ENCODE measurements around the gene CMTM3.
"Not testable (repeated sequence)": the region's sequence is repeated elsewhere in the genome, so short reads cannot be mapped to it uniquely, and the experiment has no call there.

The CMTM3 gene

DNA sequence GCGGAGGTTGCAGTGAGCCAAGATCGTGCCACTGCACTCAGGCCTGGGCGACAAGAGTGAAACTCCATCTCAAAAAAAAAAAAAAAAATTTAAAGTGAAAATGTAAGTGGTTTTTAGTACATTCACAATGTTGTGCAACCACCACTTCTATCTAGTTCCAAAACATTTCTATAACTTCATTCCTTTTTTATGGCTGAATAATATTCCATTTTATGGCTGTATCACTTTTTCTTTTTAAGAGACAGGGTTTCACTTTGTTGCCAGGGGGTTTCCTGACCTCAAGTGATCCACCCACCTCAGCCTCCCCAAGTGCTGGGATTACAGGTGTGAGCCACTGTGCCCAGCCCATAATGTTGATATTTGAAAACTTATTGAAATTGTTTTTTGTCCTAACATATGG is 11.7 kb upstream of the CMTM3 start:
- no peak for TF ChIP-seq CTCF (IDR thresholded peaks at IDR 0.05; ENCODE audit: borderline replicate concordance, insufficient read depth, low read depth, low read length)
- H3K4me3 ChIP-seq (ENCODE audit: low read depth, low read length), result no peak overlapping the region

DNA sequence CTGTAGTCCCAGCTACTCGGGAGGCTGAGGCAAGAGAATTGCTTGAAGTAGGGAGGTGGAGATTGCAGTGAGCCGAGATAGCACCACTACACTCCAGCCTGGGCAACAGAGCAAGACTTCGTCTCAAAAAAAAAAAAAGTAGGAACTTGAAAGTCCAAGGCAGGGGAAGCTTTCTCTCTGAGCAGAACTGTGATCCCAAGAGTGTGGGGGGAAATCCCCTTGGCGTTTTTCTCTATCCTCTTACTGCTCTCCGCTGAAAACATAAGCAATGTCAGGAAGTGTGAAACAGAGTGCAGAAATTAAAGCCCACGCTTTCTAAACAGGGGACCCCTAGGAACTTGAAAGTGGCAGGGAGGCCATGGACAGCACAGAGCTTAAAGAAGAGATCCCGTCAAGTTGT is 9.8 kb upstream of the CMTM3 start:
- H3K4me3 ChIP-seq (ENCODE audit: low read depth, low read length), result no peak overlapping the region
- no peak for TF ChIP-seq CTCF (IDR thresholded peaks at IDR 0.05; ENCODE audit: borderline replicate concordance, insufficient read depth, low read depth, low read length)

DNA sequence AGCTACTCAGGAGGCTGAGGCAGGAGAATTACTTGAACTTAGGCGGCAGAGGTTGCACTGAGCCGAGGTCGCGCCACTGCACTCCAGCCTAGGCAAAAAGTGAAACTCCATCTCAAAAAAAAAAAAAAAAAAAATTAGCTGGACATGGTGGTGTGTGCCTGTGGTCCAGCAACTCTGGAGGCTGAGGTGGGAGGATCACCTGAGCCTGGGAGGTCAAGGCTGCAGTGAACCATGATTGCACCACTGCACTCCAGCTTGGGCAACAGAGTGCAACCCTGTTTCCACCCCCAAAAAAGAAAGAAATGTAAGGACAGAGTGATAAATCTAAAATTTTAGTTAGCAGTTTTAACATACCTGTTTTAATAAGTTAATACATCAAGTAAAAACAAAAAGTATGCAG is 7.9 kb upstream of the CMTM3 start:
- not testable (repeated sequence) for H3K4me3 ChIP-seq (ENCODE audit: low read depth, low read length)

- no peak overlapping the region for H3K4me3 ChIP-seq (ENCODE audit: low read depth, low read length)
These were observed 7.3 kb upstream of the CMTM3 start for GRCh38 chr16:66596986-66597848.

GRCh38 chr16:66598111-66598510 is 6.4 kb upstream of the CMTM3 start:
- TF ChIP-seq CTCF (IDR thresholded peaks at IDR 0.05; ENCODE audit: borderline replicate concordance, insufficient read depth, low read depth, low read length), result no peak

More at GRCh38 chr16:66596986-66597848, 7.3 kb upstream of the CMTM3 start:
- no peak for TF ChIP-seq CTCF (IDR thresholded peaks at IDR 0.05; ENCODE audit: borderline replicate concordance, insufficient read depth, low read depth, low read length)

GRCh38 chr16:66599726-66600125 is 4.8 kb upstream of the CMTM3 start:
- no peak overlapping the region for H3K4me3 ChIP-seq (ENCODE audit: low read depth, low read length)
- TF ChIP-seq CTCF (IDR thresholded peaks at IDR 0.05; ENCODE audit: borderline replicate concordance, insufficient read depth, low read depth, low read length), result no peak

More at GRCh38 chr16:66598111-66598510, 6.4 kb upstream of the CMTM3 start:
- no peak overlapping the region for H3K4me3 ChIP-seq (ENCODE audit: low read depth, low read length)

GRCh38 chr16:66600477-66600876 is 4.0 kb upstream of the CMTM3 start:
- no peak overlapping the region for H3K4me3 ChIP-seq (ENCODE audit: low read depth, low read length)
- TF ChIP-seq CTCF (IDR thresholded peaks at IDR 0.05; ENCODE audit: borderline replicate concordance, insufficient read depth, low read depth, low read length), result no peak
